SU-DHL-6 (cell line): ENCODE measurements around the gene PLEKHG3.

Source experiments
- H2AFZ ChIP-seq: fragments of 200-600 bp; sonication (generic); 2 replicates; pipeline ENCODE4 v1.6.1; 2014; ENCODE audit warnings: low read depth, mild to moderate bottlenecking, moderate library complexity, mixed read lengths, antibody characterized with exemption, low read length; ENCODE audit not compliant: severe bottlenecking
- H3F3A ChIP-seq: fragments of 200-600 bp; shearing (Covaris generic); 2 replicates; pipeline ENCODE4 v1.6.0; 2016; ENCODE audit warnings: antibody characterized with exemption, mild to moderate bottlenecking; ENCODE audit not compliant: insufficient read depth
- H3K27ac ChIP-seq: fragments of 200-600 bp; sonication (generic); 2 replicates; pipeline ENCODE4 v1.5.1; 2016; ENCODE audit warnings: low read depth, mild to moderate bottlenecking, low read length, moderate library complexity, mixed read lengths
- H3K27me3 ChIP-seq: fragments of 200-600 bp; sonication (generic), shearing (Covaris generic); 2 replicates; pipeline ENCODE4 v1.6.0; 2014; ENCODE audit warnings: mild to moderate bottlenecking, low read length
- H3K36me3 ChIP-seq: fragments of 200-600 bp; sonication (generic); 2 replicates; pipeline ENCODE4 v1.6.1; 2014; ENCODE audit warnings: mild to moderate bottlenecking, low read length, mixed read lengths
- H3K4me2 ChIP-seq: fragments of 300-600, 200-600 bp; shearing (Covaris generic), sonication (generic); 2 replicates; pipeline ENCODE4 v1.6.0; 2014; ENCODE audit warnings: low read length, low read depth, mild to moderate bottlenecking; ENCODE audit not compliant: poor library complexity, severe bottlenecking
- H3K4me3 ChIP-seq: fragments of 200-600 bp; sonication (generic); 2 replicates; pipeline ENCODE4 v1.5.1; 2014; ENCODE audit warnings: antibody characterized with exemption, low read length, mild to moderate bottlenecking, mixed read lengths; ENCODE audit not compliant: insufficient read depth, poor library complexity, severe bottlenecking
- H3K79me2 ChIP-seq: fragments of 200-600 bp; sonication (generic); 2 replicates; pipeline ENCODE4 v1.6.1; 2014; ENCODE audit warnings: mild to moderate bottlenecking, low read length, moderate library complexity; ENCODE audit not compliant: insufficient read depth
- H3K9ac ChIP-seq: fragments of 200-600 bp; sonication (generic); 2 replicates; pipeline ENCODE4 v1.7.0; 2014; ENCODE audit warnings: mild to moderate bottlenecking, low read length
- H3K9me2 ChIP-seq: fragments of 200-600 bp; sonication (generic); replicated peaks from 2 replicates; pipeline ENCODE4 v1.6.1; 2014; ENCODE audit warnings: low read length; ENCODE audit not compliant: insufficient read depth
- H3K9me3 ChIP-seq: fragments of 200-600 bp; sonication (generic); 2 replicates; pipeline ENCODE4 v1.6.1; 2014; ENCODE audit warnings: low read length, mixed read lengths; ENCODE audit not compliant: insufficient read depth
- H4K20me1 ChIP-seq: fragments of 200-600 bp; sonication (generic); 2 replicates; pipeline ENCODE4 v1.6.1; 2014; ENCODE audit warnings: low read depth, mild to moderate bottlenecking, antibody characterized with exemption, low read length, moderate library complexity, mixed read lengths
- EZH2phosphoT487 ChIP-seq: fragments of 200-600 bp; sonication (generic), shearing (Covaris generic); conservative IDR thresholded peaks from 2 replicates; pipeline ENCODE4 v1.6.1; 2018; ENCODE audit warnings: mild to moderate bottlenecking, antibody characterized with exemption, low read length, moderate library complexity, mixed read lengths
- TF ChIP-seq, protein P1 (sequence below): fragments of 200-600 bp; sonication (generic); IDR thresholded peaks from one replicate; pipeline ENCODE4 v1.5.1; 2017; ENCODE audit warnings: antibody characterized with exemption, mild to moderate bottlenecking, low read length, moderate library complexity; ENCODE audit not compliant: insufficient read depth, poor library complexity, severe bottlenecking

The PLEKHG3 gene

GRCh38 chr14:64725879-64726584 is 21.8 kb downstream of the PLEKHG3 start:
- no peak overlapping the region for H2AFZ ChIP-seq
- no peak overlapping the region for H3K4me3 ChIP-seq
- no peaks in the 10 kb centered on the region for H3K36me3 ChIP-seq
- H3K4me2 ChIP-seq, result no peak overlapping the region
- no peak overlapping the region for H3K27ac ChIP-seq
- H3K27me3 ChIP-seq, result no peaks in the 10 kb centered on the region
- H3K79me2 ChIP-seq, result no peaks in the 10 kb centered on the region
- H4K20me1 ChIP-seq, result no peaks in the 10 kb centered on the region
- TF ChIP-seq EZH2phosphoT487, result no peak
- TF ChIP-seq, protein P1, sequence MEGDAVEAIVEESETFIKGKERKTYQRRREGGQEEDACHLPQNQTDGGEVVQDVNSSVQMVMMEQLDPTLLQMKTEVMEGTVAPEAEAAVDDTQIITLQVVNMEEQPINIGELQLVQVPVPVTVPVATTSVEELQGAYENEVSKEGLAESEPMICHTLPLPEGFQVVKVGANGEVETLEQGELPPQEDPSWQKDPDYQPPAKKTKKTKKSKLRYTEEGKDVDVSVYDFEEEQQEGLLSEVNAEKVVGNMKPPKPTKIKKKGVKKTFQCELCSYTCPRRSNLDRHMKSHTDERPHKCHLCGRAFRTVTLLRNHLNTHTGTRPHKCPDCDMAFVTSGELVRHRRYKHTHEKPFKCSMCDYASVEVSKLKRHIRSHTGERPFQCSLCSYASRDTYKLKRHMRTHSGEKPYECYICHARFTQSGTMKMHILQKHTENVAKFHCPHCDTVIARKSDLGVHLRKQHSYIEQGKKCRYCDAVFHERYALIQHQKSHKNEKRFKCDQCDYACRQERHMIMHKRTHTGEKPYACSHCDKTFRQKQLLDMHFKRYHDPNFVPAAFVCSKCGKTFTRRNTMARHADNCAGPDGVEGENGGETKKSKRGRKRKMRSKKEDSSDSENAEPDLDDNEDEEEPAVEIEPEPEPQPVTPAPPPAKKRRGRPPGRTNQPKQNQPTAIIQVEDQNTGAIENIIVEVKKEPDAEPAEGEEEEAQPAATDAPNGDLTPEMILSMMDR, result no peak
- H3K9ac ChIP-seq, result no peak overlapping the region
- no peaks in the 10 kb centered on the region for H3K9me2 ChIP-seq
- H3F3A ChIP-seq, result no peaks in the 10 kb centered on the region
- no peaks in the 10 kb centered on the region for H3K9me3 ChIP-seq

DNA sequence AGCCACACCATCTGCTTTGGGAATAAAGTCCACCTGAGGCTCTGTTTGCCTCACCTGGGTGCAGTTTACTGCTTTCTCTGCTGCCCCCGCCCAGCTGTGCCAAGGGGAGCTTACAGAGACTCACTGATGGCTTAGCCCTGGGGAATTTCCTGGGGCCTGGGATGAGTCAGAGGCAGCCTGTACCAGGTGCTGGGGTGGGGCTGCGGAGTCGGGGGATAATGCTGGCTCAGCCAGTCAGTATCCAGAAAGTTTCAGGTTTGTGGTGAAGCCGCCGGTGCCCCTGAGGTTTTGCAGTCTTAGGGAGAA is 22.3 kb downstream of the PLEKHG3 start:
- Histone ChIP-seq H4K20me1 (no peaks in the 10 kb centered on the region), H3K36me3 (no peaks in the 10 kb centered on the region), H2AFZ (no peak overlapping the region), H3K9me2 (no peaks in the 10 kb centered on the region), H3K9me3 (no peaks in the 10 kb centered on the region), H3K4me2 (no peak overlapping the region), H3K4me3 (no peak overlapping the region), H3F3A (no peaks in the 10 kb centered on the region), H3K27me3 (no peaks in the 10 kb centered on the region), H3K9ac (no peak overlapping the region), H3K27ac (no peak overlapping the region), H3K79me2 (no peaks in the 10 kb centered on the region)
- TF ChIP-seq EZH2phosphoT487, result no peak
- TF ChIP-seq, protein P1, result no peak

- Histone ChIP-seq H3K4me3 (no peak overlapping the region), H3K9ac (no peak overlapping the region), H3K36me3 (no peaks in the 10 kb centered on the region), H3F3A (no peaks in the 10 kb centered on the region), H3K4me2 (no peak overlapping the region), H3K27me3 (no peaks in the 10 kb centered on the region), H3K27ac (no peak overlapping the region), H4K20me1 (no peaks in the 10 kb centered on the region), H3K9me2 (no peaks in the 10 kb centered on the region), H3K79me2 (no peaks in the 10 kb centered on the region), H2AFZ (no peak overlapping the region), H3K9me3 (no peaks in the 10 kb centered on the region)
- TF ChIP-seq, protein P1, result no peak
- TF ChIP-seq EZH2phosphoT487, result no peak
Measured at GRCh38 chr14:64727551-64728071, 23.4 kb downstream of the PLEKHG3 start.
